NCI-H748 treated with DMSO at 0.1 percent for 48 hours (cell line): Measurements from ENCODE around the gene MAMSTR.
"Not testable (repeated sequence)": the region's sequence is repeated elsewhere in the genome, so short reads cannot be mapped to it uniquely, and the experiment has no call there.

Experiments
- DNase-seq: peaks from one replicate; lab custom pipeline; 2025; lab: John Stamatoyannopoulos, UW

MAMSTR gene, protein sequence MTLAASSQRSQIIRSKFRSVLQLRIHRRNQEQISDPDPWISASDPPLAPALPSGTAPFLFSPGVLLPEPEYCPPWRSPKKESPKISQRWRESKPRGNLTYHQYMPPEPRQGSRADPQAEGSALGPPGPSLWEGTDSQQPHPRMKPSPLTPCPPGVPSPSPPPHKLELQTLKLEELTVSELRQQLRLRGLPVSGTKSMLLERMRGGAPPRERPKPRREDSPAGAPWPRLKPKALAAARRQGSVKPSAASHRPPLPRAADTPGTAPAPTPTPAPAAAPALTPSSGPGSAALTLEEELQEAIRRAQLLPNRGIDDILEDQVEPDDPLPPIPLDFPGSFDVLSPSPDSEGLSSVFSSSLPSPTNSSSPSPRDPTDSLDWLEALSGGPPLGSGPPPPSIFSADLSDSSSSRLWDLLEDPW

DNA sequence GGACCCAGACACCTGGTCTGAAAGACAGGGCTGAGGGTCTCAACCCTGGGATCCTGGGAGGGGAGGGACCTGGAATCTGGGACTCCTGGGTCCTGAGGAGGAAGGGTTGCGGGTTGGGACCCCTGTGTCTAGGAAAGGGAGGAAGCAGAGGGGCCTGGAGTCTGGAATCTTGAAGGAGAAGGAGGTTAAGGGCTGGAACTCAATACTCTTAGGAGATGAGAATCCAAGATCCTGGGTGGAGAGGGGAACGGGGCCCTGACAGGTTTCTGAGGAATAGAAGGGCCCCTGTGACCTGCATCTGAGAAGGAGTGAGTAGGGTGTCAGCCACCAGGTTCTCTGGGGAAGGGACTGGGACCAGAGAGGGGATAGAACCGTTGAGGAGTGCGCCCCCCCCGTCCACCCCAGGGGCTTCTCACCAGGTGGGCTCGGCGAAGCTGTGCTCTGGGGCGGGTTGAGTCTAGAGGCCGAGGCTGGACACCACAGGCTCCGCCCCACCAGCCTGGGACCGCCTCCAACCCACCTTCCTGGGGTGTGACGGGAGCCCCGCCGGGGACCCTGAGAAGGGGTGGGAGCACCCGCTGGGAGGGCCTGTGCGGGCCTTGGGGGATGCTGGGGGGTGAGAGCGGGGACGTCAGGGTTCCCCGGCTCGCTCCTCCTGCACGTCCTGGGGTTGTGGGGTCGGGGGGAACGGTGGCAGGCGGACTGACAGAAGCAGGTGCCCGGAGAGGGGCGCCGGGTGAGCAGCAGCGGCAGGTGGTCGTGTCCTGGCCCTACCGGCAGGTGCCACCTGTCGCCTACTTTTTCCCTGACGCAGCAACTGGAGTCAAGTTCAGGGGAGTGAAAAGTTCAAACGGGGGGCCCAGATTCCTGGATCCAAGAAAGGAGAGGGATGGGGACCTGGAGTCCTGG, at the start of gene MAMSTR:
MAMSTR (minus strand) TSS at position 463 of the 909 bp plus-strand sequence. CDS start 694 bp downstream, outside the sequence.
- no peak for DNase-seq

DNA sequence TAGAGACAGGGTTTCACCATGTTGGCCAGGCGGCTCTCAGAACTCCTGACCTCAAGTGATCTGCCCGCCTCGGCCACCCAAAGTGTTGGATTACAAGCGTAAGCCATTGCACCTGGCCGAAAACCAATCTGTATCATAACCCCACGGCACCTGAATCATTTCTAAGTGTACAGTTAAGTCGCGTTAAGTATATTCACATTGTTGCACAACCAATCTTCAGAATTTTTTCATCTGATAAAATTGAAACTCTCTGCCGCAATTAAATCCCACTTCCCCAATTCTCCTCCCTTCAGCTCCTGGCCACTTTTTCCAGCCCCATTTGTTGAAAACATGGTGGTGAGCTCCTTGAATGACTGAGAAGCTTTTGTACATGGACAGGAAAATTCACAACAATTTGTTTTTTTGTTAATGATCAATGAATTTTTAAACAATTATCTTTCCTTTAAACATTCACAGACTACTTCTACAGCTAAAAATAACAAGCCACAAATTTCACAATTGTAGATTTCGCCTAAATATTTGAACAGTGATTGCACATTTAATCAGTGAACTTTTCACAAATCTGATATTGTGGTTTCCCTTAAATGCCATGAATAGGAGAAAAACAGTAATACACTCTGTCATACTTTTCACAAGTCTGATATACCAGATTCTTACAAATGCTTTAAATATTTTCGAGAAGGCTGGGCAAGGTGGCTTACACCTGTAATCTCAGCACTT, 49.6 kb upstream of the MAMSTR start:
- no peak for DNase-seq

DNA sequence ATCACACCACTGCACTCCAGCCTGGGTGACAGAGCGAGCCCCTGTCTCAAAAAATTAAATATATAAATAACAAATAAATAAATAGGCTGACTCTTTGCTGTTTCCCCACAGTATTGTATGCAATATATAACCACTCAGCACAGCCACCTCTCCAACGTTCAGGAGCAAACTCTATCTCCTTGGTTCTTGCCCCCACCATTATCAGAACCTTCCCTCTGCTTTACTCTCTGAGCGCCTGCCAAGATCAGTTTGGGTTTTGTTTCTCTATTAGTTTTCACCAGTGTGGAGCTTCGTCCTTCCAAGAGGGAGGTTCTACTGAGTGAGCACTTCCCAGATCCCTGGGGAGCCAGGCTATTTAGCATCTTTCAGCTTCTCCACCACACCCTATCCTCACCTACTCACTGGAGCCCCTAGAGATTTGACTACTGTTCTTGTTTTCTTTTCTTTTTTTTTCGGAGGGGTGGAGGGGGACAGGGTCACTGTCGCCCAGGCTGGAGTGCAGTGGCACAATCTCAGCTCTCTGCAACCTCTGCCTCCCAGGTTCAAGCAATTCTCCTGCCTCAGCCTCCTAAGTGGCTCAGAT, 48.7 kb upstream of the MAMSTR start:
- DNase-seq, result not testable (repeated sequence)

DNA sequence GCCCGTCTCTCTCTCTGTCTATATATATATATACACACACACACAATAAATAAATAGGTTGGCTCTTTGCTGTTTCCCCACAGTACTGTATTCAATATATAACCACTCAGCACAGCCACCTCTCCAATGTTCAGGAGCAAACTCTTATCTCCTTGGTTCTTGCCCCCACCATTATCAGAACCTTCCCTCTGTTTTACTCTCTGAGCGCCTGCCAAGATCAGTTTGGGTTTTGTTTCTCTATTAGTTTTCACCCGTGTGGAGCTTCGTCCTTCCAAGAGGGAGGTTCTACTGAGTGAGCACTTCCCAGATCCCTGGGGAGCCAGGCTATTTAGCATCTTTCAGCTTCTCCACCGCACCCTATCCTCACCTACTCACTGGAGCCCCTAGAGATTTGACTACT, 46.3 kb upstream of the MAMSTR start:
- not testable (repeated sequence) for DNase-seq

DNA sequence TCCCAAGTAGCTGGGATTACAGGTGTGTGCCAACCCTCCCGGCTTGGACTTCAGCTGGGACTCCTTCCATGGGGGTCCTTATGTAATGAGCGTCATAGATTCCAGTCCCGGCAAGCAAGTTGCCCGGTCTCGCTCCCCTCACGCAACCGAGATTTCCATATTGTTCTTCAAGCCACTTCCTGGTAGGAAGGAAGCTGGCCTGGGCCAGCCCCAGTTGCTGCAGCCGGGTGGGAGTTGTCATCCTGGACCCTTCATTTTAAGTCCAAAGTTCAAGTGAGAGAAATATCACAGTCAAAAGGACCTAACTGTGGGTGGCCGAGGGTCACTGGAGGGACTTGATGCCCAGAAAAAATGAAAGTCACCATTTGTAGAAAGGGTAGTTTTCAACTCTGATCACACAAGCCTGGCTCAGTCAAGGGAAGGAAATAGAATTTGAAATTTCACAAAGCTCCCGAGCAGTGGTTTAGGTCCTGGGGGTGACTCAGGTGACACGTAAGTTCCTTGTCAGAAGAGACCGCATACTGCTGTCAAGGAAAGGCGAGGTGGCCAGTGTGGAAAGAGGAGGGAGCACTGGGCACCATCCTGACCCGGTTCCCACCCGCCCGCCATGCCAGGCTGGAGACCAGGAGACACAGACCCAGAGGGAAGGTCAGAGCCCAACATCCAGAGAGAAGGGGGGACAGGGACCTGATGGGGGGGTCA, 41.1 kb upstream of the MAMSTR start:
- no peak for DNase-seq

DNA sequence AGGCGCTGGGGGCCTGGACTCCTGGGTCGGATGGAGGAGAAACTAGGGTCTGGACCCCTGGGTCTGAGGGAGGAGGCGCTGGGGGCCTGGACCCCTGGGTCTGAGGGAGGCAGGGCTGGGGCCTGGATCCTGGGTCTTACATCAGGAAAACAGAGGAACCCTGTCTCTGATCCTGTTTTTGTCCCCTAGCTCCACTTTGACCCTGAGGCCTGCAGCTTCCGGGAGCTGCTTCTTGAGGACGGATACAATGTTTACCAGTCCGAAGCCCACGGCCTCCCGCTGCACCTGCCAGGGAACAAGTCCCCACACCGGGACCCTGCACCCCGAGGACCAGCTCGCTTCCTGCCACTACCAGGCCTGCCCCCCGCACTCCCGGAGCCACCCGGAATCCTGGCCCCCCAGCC, 38.2 kb upstream of the MAMSTR start:
- DNase-seq, result no peak

DNA sequence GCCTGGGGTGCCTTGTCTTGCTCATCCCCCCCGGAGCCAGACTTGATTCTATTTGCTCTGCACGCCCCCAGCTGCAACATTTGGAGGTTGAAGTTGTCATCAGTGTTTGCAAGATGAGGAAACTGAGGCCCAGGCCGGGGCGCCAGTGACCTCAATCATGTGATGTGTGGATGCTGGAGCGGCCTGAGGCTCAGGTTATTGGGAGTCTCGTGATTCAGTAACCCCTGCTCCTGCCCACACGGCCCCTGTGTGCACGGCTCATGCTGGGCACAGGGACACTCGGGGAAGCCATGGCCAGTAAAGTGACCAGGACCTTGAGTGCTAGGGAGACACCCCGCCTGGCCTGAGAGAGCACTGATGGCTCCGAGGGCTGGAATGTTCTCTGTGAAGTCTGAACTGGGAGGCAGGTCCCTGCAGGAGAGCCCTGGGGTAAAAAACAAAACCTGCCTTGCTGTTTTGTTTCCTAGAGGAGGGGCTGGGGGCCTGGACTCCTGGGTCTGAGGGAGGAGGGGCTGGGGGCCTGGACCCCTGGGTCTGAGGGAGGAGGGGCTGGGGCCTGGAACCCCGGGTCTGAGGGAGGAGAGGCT, 37.7 kb upstream of the MAMSTR start:
- DNase-seq, result no peak

DNA sequence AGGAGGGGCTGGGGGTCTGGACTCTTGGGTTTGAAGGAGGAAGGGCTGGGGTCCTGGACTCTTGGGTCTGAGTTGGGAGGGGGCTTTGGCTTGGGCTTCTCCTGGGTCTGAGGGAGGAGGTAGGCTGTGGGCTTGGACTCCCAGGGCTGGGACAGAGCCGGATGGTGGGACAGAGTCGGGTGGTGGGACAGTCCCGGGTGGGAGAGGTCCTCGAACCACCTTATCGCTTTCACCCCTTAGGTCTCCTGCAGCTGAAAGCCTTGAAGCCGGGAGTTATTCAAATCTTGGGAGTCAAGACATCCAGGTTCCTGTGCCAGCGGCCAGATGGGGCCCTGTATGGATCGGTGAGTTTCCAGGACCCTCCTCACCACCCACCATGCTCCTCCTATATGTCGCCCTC, 37.2 kb upstream of the MAMSTR start:
- no peak for DNase-seq

DNA sequence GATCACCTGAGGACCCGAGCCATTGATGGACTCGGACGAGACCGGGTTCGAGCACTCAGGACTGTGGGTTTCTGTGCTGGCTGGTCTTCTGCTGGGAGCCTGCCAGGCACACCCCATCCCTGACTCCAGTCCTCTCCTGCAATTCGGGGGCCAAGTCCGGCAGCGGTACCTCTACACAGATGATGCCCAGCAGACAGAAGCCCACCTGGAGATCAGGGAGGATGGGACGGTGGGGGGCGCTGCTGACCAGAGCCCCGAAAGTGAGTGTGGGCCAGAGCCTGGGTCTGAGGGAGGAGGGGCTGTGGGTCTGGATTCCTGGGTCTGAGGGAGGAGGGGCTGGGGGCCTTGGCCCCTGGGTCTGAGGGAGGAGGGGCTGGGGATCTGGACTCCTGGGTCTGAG, 36.7 kb upstream of the MAMSTR start:
- DNase-seq, result no peak

DNA sequence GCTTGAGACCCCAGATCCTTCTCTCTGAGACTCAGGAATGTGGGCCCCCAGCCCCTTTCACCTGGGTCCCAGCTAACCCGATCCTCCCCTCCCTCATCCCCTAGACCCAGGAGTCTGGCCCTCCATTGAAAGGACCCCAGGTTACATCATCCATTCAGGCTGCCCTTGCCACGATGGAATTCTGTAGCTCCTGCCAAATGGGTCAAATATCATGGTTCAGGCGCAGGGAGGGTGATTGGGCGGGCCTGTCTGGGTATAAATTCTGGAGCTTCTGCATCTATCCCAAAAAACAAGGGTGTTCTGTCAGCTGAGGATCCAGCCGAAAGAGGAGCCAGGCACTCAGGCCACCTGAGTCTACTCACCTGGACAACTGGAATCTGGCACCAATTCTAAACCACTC, 36.3 kb upstream of the MAMSTR start:
- no peak for DNase-seq

DNA sequence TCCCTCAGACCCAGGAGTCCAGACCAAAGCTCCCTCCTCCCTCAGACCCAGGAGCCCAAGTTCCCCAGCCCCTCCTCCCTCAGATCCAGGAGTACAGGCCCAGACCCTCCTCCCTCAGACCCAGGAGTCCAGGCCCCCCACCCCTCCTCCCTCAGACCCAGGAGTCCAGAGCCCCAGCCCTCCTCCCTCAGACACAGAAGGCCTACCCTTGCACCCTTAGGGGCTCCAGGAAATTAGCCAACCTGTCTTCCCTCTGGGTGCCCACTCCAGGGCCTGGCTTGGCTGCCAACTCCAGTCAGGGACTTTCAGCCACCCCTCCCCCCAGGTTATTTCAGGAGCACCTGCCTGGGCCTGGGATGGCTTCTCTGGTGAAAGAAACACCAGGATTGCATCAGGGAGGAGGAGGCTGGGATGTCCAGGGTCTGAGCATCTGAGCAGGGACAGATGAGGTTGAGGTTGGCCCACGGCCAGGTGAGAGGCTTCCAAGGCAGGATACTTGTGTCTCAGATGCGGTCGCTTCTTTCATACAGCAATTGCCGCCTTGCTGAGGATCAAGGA, 35.6 kb upstream of the MAMSTR start, which contains the start of gene FGF21:
FGF21 (plus strand) TSS at position 441 of the 558 bp plus-strand sequence. CDS start 713 bp downstream, outside the sequence.
- DNase-seq, result no peak

DNA sequence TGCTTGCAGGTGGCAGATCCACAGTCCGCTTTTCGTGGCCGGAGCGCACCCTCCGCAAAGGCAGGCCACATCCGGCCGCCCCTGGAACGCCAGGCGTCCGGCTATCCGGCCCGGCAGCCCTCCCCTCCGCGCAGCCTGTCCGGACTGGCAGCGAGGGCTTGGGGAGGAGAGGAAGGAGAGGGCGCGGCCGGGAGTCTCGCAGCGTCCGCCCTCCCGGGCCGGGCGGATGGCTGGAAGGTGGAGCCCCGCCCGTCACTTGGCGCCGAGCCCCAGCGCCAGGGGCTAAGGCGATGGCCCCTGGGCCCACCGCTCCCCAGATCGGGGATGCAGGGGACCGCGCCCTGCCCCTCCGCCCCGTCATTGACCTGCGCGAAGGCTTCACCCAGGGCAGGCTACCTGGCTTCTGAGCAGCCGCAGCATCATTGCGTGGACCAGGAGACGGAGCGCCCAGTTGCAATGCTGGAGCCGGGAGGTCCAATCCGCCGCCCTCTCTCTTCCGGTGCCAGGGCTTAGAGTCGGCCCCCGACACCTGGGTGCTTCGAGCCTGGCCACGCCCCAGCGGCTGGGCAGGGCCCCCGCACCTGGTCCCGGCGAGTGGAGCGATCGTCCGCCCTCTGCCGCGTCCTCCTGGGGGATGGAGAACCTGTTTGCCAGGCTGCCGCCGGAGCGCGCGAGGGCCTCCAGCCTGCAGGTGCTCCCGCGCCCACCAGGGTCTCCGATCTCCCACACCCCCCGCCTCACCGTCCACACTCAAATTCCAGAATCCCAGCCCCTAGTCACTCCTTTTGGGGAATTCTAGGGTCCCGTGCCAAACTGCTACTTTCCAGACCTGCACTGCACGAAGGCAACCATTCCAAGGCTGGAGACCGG, 33.2 kb upstream of the MAMSTR start, which contains the start of gene FUT1:
FUT1 (minus strand) TSS at position 146 of the 870 bp plus-strand sequence. CDS start 1,360 bp downstream, outside the sequence.
- peak; percentile 85 for DNase-seq

DNA sequence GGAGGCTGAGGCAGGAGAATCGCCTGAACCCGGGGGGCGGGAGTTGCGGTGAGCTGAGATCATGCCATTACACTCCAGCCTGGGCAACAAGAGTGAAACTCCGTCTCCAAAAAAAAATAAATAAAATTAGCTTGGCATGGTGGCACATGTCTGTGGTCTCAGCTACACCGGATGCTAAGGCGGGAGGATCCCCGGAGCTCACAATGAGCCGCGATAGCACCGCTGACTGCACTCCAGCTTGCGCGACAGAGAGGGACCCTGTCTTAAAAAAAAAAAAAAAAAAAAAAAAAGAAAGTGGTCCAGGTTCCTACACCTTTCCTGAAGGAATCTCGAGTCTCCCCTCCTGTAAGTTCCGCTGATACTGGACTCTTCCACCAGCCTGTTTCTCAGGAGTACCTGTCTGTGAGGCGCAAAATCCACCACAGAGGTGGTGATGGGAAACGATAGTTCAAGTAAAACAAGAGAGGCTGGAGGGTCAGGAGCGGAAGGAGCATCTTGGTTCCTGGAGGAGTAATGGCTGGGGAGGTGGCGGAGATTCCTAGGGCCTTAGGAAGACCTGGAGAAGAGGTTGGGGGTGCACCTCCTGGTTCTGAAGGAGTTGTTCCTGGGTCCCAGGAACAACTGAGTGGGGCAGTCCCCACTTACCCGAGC, 32.4 kb upstream of the MAMSTR start:
- DNase-seq, result no peak

DNA sequence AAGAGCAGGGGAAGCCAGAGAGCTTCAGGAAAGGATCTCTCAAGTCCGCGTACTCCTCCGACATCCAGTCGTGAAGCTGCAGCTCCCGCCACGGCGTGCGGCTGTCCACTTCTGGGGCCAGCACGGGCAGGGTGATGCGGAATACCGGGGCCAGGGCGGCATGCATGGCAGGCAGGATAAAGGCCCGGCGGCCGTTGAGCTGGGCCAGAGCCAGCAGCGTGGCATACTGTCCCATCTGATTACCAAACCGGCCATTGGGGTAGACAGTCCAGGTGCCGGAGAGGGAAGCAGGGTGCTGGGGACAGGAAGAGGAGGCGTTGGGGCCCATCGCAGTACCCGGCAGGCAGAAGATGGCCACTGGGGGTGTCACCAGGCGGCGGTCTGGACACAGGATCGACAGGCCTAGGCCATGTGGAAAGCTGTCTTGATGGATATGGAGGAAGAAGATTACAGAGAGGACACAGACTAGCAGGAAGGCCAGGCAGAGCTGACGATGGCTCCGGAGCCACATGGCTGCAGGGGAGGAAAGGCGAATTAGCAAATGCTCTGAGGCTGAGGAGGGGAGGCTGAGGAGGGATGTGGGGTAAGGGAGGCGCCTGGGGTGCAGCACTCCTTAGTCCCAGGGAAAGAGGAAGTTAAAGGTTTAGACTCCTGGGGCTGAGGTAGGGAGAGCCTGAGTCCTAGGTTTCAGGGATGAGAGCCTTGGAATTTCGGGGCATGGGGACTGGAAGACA, 31.4 kb upstream of the MAMSTR start:
- no peak for DNase-seq

DNA sequence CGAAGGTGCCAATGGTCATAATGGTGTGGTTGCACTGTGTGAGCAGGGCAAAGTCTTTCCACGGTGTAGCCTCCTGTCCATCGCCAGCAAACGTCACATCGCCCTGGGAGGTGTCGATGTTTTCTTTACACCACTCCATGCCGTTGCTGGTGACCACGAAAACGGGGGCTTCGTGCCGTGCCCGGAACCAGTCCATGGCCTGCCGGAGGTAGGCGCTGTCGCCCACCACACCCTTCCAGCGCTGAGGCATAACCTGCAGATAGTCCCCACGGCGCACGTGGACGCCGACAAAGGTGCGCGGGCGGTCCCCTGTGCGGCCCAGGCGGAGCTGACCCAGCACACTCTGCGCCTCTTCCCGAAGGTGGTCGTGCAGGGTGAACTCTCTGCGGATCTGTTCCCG, 30.8 kb upstream of the MAMSTR start:
- DNase-seq, result no peak

DNA sequence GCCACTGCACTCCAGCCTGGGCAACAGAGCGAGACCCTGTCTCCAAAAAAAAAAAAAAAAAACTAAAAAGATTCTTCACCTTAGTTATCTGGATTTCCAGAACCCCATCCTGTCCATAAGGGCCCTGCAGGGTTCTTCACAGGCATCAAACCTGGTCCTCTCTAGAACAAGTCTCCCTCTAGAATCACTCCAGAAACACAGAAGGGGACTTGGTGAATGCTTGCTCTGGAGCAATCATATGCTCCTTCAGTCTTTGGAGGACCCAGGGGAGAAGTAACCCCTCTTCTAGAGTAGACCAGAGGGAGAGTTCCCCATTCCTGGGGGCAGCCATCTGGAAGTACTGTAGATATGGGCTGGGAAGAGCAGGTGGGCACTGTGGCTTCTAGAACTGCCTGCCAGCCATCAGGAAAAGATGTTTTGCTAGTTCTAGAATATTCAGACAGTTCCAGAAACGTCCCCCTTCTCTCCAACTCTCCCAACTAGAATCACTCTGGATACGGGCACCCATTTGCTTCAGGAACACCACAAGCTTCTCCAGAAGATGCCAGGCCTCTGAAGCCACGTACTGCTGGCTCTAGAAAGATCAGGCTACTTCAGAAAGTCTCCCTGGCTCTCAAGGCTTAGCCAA, 30.2 kb upstream of the MAMSTR start:
- DNase-seq, result no peak

DNA sequence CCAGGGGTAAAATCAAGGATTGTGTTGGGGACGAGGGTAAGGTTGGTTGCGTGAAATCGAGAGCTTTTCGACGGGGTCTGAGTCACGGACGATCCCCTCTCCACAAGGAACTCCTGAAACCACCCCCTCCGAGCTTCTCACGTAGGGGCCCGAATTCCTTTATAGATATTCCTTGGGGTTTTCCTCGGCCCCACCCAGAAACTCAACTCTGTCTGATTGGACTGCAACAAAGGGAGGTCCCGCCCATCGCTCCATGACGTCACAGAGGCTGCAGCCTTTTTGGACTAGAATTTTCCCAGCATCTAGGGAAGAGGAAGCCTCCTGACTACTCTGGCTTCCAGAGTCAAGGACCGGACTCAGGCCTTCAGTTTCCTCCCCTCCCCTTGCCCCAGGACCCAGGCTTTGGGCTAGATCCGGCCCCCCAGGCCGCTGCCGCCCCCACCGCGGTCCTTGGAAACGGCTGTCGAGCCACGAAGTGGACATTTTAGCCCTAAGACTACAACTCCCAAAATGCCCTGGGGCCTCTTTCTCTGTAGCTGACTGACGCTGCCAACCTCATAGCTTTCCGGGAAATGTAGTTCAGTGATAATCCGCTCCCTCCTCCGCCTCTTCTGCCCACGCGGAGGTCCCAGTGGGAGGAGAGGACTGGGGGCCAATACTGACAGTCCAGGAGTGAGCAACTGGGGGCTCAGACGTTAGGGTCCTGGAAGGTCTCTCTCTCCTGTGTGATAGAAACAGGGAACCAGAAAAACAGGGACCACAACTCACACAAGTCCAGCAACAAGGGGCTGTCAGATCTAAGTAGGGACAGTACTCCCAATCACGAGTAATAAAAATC, 27.4 kb upstream of the MAMSTR start, which contains the start of gene IZUMO1:
IZUMO1 (minus strand) TSS at position 172 of the 838 bp plus-strand sequence. CDS start 1,050 bp downstream, outside the sequence.
- DNase-seq, result no peak
